Measurements from ENCODE around the gene GMIP. TPM values are rescaled to one million over a fixed set of nuclear protein-coding genes. Genes with fewer than 3 reads are reported as not detected.

Gene GMIP
- total RNA-seq, 2 experiments from 2014 or later: 30.1 to 48.7 TPM

- POLR2A ChIA-PET: no interaction called here
- no peak overlapping the region for H3K4me3 ChIP-seq (ENCODE audit: low read depth, low read length, poor library complexity, severe bottlenecking)
- peaks cover 72% of the 10 kb centered on the region for H3K36me3 ChIP-seq (ENCODE audit: insufficient read depth, low read length)
- intact Hi-C loops (cut with micrococcal nuclease; ENCODE audit: unreplicated experiment): no loop called here
- peaks cover 1% of the 10 kb centered on the region for H3K4me1 ChIP-seq (ENCODE audit: insufficient read depth, low read length, poor library complexity, severe bottlenecking)
- no peak for DNase-seq (ENCODE audit: low spot score)
- H3K9me2 ChIP-seq (ENCODE audit: insufficient read depth, low read length): no peaks in the 10 kb centered on the region
- BruUV-seq (replicated peaks): no TSS peak
- no peak overlapping the region for H3K4me2 ChIP-seq (ENCODE audit: low read length)
- H3K79me2 ChIP-seq (ENCODE audit: insufficient read depth, low read depth, low read length): 0 out of 2 replicates have a peak, but pooled peaks cover 2% of the 10 kb centered on the region
- no peak overlapping the region for H3K27ac ChIP-seq (ENCODE audit: low read depth, low read length, poor library complexity, severe bottlenecking)
- H3K9me3 ChIP-seq (ENCODE audit: low read length): no peaks in the 10 kb centered on the region
- no peaks in the 10 kb centered on the region for H4K20me1 ChIP-seq (ENCODE audit: insufficient read depth, low read length)
- no peak overlapping the region for H2AFZ ChIP-seq (ENCODE audit: low read length)
- CTCF ChIA-PET (ENCODE audit: unreplicated experiment): no interaction called here
- TF ChIP-seq EZH2phosphoT487 (IDR thresholded peaks at IDR 0.05; ENCODE audit: borderline replicate concordance, low read depth, low read length): no peak
- TF ChIP-seq, protein P1, sequence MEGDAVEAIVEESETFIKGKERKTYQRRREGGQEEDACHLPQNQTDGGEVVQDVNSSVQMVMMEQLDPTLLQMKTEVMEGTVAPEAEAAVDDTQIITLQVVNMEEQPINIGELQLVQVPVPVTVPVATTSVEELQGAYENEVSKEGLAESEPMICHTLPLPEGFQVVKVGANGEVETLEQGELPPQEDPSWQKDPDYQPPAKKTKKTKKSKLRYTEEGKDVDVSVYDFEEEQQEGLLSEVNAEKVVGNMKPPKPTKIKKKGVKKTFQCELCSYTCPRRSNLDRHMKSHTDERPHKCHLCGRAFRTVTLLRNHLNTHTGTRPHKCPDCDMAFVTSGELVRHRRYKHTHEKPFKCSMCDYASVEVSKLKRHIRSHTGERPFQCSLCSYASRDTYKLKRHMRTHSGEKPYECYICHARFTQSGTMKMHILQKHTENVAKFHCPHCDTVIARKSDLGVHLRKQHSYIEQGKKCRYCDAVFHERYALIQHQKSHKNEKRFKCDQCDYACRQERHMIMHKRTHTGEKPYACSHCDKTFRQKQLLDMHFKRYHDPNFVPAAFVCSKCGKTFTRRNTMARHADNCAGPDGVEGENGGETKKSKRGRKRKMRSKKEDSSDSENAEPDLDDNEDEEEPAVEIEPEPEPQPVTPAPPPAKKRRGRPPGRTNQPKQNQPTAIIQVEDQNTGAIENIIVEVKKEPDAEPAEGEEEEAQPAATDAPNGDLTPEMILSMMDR (conservative IDR thresholded peaks at IDR 0.05; ENCODE audit: low read length): no peak
Observed at GRCh38 chr19:19636573-19637185, 6.8 kb downstream of the GMIP start.

GRCh38 chr19:19635313-19635702, 8.1 kb downstream of the GMIP start:
- BruUV-seq (replicated peaks): no TSS peak
- Histone ChIP-seq H3K4me3 (ENCODE audit: low read depth, low read length, poor library complexity, severe bottlenecking) (no peak overlapping the region), H3K27ac (ENCODE audit: low read depth, low read length, poor library complexity, severe bottlenecking) (no peak overlapping the region), H3K4me2 (ENCODE audit: low read length) (no peak overlapping the region), H3K36me3 (ENCODE audit: insufficient read depth, low read length) (peaks cover 79% of the 10 kb centered on the region), H3K4me1 (ENCODE audit: insufficient read depth, low read length, poor library complexity, severe bottlenecking) (no peaks in the 10 kb centered on the region), H2AFZ (ENCODE audit: low read length) (no peak overlapping the region), H4K20me1 (ENCODE audit: insufficient read depth, low read length) (no peaks in the 10 kb centered on the region), H3K79me2 (ENCODE audit: insufficient read depth, low read depth, low read length) (no peaks in the 10 kb centered on the region), H3K9me2 (ENCODE audit: insufficient read depth, low read length) (no peaks in the 10 kb centered on the region), H3K9me3 (ENCODE audit: low read length) (no peaks in the 10 kb centered on the region)
- TF ChIP-seq, protein P1 (conservative IDR thresholded peaks at IDR 0.05; ENCODE audit: low read length): no peak
- TF ChIP-seq EZH2phosphoT487 (IDR thresholded peaks at IDR 0.05; ENCODE audit: borderline replicate concordance, low read depth, low read length): no peak
- DNase-seq (ENCODE audit: low spot score): no peak
- POLR2A ChIA-PET: interaction anchor here (0.6 kb wide), 1 partner anchor 244 kb away, joined by 3 read pairs; no protein-coding TSS in a partner anchor
- CTCF ChIA-PET (ENCODE audit: unreplicated experiment): no interaction called here
- intact Hi-C loops (cut with micrococcal nuclease; ENCODE audit: unreplicated experiment): no loop called here

GRCh38 chr19:19634516-19635312, 8.7 kb downstream of the GMIP start:
- POLR2A ChIA-PET: interaction anchor here (1.0 kb wide), 1 partner anchor 43 kb away, joined by 3 read pairs; no protein-coding TSS in a partner anchor
- Histone ChIP-seq H3K9me3 (ENCODE audit: low read length) (no peaks in the 10 kb centered on the region), H3K4me1 (ENCODE audit: insufficient read depth, low read length, poor library complexity, severe bottlenecking) (no peaks in the 10 kb centered on the region), H3K9me2 (ENCODE audit: insufficient read depth, low read length) (no peaks in the 10 kb centered on the region), H2AFZ (ENCODE audit: low read length) (no peak overlapping the region), H3K4me2 (ENCODE audit: low read length) (no peak overlapping the region), H4K20me1 (ENCODE audit: insufficient read depth, low read length) (no peaks in the 10 kb centered on the region), H3K4me3 (ENCODE audit: low read depth, low read length, poor library complexity, severe bottlenecking) (no peak overlapping the region), H3K27ac (ENCODE audit: low read depth, low read length, poor library complexity, severe bottlenecking) (no peak overlapping the region), H3K79me2 (ENCODE audit: insufficient read depth, low read depth, low read length) (no peaks in the 10 kb centered on the region), H3K36me3 (ENCODE audit: insufficient read depth, low read length) (peaks cover 79% of the 10 kb centered on the region)
- no peak for TF ChIP-seq EZH2phosphoT487 (IDR thresholded peaks at IDR 0.05; ENCODE audit: borderline replicate concordance, low read depth, low read length)
- TF ChIP-seq, protein P1 (conservative IDR thresholded peaks at IDR 0.05; ENCODE audit: low read length): no peak
- CTCF ChIA-PET (ENCODE audit: unreplicated experiment): no interaction called here
- no peak for DNase-seq (ENCODE audit: low spot score)
- BruUV-seq (replicated peaks): no TSS peak
- intact Hi-C loops (cut with micrococcal nuclease; ENCODE audit: unreplicated experiment): no loop called here

All from OCI-LY7 (cell line).